HG03103 (cell line): ENCODE data around the gene PHACTR1.
A peak's percentile ranks its signal among the peaks of the same experiment; 100 is the strongest.
"Not testable (repeated sequence)": the region's sequence is repeated elsewhere in the genome, so short reads cannot be mapped to it uniquely, and the experiment has no call there.

Experiments used
- ATAC-seq: cut with Tn5 transposase; IDR thresholded peaks from one replicate; pipeline ENCODE4 v1.9.1; 2021; ENCODE audit warnings: low read depth; ENCODE audit not compliant: unreplicated experiment

Gene PHACTR1

DNA sequence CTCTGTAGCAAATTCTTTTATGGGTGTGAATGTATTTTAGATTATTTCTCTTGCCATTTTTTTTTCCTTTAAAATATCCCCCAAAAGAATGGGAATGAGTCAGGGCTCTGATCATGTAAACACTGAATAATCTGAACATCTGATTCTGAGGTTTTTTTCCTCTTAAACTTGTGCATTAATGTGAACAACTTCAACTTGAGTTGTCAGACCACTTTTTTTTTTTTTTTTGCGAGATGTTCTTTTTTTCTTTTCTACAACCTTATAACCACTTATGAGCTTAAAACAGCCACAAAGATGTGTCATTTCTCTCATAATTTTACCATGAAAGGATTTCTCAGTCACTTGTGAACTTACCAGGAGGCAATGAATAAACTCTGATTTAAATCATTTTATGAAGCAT lies 526.5 kb downstream of the PHACTR1 start:
- ATAC-seq, result no peak

DNA sequence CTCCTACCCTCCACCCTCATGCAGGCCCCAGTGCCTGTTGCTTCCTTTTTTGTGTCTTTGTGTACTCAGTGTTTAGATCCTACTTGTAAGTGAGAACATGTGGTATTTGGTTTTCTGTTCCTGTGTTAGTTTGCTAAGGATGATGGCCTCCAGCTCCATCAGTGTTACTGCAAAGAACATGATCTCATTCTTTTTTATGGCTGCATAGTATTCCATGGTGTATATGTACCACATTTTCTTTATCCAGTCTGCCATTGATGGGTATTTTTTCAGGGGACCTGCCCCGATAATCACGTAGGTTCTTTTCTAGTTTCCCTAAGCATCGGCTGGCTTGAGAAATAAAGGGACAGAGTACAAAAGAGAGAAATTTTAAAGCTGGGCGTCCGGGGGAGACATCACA lies 527.2 kb downstream of the PHACTR1 start:
- not testable (repeated sequence) for ATAC-seq

DNA sequence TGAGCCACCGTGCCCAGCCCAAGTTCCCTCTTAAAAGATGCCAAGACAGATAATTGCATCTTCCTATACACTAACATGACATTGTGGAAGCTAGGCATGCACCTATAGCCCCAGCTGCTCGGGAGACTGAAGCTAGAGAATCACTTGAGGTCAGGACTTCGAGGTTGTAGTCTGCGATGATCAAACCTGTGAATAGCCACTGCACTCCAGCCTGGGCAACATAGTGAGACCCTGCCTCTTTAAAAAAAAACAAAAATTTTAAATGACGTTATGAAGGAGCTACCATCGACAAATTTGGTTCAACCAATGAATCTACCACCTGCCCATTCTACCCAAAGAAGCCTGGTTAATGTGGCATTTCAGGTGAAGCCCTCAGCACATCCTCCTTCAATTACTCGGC lies 531.1 kb downstream of the PHACTR1 start:
- ATAC-seq, result no peak

DNA sequence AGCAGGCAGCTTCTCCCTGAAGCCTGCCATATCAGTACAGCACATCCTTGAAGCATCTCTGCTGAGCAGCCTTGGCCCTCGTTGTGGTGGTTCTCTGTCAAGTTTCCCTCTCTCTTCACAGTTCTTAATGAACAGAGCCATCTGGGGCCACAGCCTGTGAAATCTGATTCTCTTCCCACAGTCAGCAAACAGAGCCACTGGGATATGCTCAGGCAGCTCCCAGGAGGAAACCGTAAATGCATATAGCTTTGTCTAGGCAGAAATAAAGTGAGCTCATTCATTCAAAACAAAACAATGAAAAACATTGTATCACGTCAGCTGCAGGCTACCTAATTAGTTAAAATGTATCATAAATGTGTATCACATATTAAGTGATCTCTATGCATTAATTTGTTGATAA lies 531.5 kb downstream of the PHACTR1 start:
- no peak for ATAC-seq

DNA sequence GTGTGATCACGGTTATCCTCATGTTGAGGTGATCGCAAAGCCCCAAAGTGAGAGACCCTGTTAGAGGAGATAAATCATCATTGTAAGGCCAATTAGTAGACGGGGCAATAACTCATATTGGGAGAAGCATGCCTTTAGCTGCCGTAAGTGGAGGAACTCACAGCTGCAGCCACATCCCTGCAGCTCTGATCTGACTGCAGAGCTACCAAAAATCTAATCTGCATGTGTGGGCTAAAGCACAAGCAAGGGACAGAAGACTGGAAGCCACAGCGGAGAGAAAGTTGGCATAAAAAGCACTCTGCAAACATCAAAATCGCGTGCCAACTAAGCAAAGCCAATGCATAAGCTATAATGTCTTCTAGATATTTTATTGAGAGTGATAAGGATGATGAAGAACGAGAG lies 532.0 kb downstream of the PHACTR1 start:
- no peak for ATAC-seq

DNA sequence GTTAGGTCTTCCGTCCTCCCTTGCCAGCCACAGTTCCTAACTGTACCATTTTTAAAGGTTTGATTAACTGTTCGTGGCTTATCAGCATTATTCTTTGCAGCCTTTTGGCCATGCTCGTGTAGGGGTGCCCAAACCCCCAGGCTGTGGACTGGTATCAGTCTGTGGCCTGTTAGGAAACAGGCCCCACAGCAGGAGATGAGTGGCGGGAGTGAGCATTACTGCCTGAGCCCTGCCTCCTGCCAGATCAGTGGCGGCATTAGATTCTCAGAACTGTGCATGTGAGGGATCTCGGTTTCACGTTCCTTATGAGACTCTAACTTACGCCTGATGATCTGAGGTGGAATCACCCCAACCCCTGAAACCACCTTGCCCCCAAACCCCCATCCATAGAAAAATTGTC lies 532.4 kb downstream of the PHACTR1 start:
- ATAC-seq, result no peak

DNA sequence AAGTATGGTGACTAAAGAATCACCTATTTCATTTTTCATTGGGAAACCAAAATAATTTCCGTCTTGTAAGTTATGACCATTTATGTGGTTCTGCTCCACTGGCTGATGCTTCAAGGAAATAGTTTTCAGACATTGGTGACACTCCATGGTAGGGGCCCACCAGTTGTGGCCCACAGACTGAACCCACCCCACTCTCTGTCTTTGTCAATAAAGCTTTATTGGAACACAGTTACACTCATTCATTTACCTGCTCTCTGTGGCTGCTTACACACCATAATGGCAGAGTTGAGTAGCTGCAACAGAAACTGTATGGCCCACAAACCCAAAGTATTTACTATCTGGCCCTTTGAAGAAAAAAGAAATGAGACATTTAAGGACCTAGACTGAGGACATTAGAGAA lies 533.2 kb downstream of the PHACTR1 start:
- no peak for ATAC-seq

DNA sequence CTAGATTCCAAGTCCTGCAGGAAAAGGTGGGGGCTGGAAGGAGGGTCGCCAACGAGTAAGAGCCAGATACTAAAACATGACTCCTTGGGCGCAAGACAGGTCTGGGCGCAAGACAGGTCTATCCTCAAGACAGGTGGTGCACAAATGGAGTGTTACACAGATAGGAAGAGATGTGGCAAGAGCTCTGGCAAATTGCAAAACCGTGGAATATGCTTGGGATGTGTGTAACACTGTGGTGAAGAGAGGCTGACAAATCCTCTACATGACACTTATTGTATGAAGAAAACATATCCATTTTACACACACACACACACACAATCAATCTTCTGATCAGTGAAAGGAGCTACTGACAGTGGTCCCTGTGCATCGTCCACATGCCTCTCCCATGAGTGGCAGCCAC lies 534.1 kb downstream of the PHACTR1 start:
- no peak for ATAC-seq

DNA sequence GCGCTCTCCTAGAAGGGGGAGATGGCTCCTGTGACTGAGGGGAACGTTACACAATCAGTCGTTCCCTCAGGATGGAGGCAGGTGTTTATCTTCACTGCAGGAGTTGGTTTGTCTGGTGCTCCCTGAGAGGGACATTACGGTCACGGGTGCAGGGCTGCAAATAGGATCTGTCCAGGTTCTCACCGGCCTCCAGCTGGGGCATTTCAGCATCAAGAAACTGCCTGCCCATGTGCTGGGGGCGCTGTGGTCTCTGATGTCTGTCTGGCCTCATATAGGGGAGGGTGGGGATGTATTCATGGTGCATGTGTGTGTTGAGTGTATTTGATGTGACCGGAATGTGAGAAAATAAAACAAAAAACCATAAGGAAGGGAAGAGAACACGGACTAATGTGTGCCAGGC lies 534.7 kb downstream of the PHACTR1 start:
- no peak for ATAC-seq

DNA sequence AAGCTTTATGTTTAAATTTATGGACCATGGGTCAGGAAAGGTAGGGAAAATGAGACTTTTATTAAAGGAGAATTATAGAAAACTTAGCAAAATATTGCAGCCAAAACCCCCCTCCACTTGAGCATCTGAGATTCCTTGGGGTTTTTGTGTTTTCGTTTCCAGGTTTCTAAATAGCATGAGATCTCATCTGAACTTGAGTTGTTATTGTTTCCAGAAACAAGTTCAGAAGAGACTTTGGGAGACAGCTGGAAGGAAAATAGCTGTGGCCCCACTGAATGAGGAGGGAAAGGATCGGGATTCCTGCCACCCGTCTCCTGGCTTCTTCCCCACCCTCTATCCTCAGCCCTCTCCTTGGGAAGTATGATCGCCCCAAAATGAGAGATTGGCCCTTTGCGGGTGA lies 536.2 kb downstream of the PHACTR1 start:
- no peak for ATAC-seq

DNA sequence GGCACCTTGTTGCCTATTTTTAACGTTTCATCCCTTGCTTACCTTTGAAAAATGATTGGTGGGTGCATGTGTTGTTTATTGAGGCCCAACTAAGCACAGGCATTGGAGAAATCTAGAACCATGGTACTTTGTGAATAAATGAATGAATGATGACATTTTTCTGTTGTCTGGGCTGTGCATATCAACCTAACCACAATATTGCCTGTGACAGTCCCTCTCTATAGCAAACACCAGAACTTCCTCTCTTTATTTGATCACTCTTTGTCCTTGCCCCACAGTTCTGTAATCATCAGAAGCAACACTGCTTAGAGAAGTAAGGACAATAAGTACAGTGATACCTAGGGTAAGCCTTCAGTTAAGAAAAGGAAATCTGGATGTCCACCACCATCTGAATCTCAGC lies 536.7 kb downstream of the PHACTR1 start:
- no peak for ATAC-seq

DNA sequence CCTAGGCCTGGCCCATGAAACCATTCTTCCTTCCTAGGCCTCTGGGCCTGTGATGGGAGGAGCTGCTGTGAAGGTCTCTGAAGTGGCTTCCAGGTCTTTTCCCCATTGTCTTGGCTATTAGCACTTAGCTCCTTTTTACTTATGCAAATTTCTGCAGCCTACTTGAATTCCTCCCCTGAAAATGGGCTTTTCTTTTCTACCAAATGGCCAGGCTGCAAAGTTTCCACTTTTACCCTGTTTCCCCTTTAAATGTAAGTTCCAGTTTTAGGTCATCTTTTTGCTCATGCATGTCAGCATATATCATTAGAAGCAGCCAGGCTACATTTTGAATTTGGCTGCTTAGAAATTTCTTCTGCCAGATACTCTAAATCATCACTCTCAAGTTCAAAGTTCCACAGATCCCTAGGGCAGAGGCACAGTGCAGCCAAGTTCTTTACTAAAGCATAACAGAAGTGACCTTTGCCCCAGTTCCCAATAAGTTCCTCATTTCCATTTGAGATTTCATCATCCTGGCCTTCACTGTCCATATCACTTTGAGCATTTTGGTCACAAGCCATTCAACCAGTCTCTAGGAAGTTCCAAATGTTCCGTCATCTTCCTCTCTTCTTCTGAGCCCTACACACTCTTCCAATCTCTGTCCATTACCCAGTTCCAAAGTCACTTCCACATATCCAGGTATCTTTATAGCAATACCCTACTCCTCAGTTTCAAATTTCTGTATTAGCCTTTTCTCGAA lies 539.9 kb downstream of the PHACTR1 start:
- no peak for ATAC-seq

DNA sequence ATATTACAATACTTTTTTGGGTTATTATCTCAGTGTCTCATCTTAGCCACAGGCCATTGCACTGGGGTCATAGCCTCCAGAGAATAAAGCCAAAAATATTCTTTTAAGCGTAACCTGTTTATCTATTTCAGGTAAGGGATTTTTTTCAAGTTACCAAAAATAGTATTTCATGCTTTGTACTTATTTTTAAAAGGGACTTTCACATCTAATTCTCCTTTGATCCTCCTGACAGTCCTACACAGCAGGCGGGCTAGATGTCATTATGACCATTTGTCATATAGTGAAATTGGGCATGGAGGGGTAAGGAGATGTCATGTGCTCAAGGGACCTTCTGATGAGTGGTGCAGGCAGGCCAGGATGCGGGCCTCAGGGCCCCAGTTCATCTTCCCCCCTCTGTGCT lies 542.8 kb downstream of the PHACTR1 start:
- no peak for ATAC-seq

DNA sequence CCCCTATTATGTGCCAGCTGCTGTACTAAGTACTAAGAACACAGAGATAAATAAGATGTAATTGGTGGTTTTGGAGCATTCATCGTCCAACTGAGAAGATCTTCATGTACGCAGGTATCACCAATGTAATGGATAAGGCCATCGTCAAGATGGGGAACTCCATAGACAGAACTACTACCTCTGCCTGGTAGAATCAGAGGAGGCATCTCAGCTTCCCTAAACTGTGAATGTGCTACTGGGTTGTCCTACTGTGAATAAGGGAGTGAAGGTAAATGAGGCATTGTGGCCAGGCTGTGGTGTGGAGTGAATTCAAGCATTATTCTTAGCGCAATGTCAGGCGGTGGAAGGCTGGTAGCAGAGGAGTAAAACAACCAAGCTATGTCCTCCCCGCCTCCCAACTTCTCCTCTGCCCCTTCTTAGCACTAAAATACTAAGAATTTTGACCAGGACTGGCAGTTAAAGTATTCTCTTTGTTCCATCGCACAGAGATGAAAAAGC lies 543.6 kb downstream of the PHACTR1 start:
- ATAC-seq, result no peak

DNA sequence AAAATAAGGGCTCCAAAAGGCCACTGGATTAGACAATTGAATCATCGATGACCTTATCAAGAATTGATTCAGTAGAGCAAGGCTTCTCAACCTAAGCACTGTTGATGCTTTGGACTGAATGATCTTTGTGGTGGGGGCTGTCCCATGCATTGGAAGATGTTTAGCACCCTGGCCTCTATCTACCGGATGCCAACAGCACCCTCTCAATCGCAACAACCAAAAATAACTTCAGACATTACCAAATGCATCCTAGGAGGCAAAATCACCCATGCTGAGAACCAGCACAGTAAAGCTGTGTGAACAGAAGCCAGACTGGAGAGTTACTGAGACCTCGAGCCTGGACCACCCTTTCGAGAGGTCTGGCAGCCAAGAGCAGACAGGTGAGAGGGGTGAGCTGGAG lies 544.3 kb downstream of the PHACTR1 start:
- no peak for ATAC-seq

DNA sequence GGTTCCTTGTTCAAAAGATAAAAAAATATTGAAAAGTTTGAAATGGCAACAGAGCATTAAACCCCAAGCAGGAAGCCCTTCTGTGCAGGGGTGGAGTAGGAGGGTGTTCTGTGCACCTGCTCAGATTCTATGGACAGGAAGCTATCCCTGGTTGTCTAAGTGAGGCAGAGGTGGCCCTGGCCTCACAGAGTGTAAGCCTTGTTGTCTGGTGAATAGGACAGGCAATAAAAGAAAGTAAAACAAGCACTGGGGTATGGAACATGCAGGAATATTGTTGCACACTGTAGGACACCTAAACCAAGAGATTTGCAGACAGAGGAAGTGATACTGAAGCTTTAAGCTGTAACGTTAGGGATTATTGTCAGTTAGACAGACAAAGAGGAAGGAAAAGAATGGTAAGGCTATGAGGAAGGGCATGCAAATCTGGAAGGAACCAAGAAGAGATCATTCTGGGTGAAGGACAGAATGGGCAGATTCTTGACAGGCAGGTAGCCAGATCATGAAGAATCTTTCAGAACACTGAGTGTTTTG lies 545.0 kb downstream of the PHACTR1 start:
- ATAC-seq, result peak; percentile 50

DNA sequence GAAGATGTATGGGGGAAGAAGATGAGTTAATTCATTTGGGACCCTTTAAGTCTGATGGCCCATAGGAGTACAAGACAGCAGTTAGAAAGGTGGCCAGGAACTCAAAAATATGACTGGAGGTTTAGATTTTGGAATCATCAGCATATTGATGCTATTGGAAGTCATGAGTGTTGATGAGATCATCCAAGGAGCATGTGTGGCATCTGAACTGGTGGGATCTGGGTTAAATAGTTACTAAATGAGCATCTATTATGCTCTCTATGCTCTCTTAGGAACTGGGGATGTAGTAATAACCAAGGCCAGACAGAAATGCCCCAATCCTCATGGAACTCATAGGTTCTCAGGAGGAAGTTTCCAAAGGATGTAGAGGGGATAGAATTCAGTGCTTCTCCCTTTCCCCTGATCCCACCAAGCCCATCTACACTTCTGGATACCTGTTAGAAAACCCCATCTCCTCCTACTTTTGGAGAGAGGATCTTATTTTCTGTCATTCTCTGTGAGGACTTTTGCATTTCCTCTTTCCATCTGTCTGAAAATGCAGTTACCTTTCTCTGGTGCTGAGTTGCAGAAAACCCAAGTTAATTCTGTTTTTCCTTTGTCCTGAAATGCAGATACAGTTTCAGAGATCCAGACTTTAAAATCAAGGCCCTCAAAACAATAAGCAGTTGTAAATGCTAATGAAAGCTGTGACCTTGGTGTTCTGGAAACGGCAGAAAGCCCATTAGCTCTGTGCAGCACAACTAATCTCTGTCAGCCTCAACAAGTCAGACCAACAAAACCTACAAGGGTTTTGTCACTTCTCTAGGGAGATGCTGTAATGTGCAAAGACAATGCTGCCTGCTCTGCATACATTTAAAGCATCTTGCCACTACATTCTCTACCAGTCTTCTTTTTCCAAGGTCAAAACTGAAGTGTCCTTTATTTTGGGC lies 546.0 kb downstream of the PHACTR1 start:
- no peak for ATAC-seq

DNA sequence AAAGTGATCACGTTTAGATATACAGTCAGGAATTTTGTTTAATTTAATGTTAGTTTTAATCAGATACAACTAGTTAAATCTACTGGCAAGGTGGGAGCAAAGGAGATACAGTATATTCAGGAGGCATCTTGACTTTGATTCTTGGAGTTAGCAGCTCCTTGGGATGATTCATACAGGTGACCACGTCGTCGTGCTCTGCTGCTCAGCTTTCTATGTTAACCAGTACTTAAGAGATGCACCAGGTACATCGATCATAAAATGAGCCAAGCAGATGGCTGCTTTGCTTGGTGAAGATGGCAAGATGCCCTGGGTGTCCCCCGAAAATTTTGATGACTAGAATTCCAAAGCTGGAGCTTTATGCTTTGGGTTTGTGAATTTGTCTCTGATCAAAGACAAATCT lies 547.1 kb downstream of the PHACTR1 start:
- no peak for ATAC-seq

DNA sequence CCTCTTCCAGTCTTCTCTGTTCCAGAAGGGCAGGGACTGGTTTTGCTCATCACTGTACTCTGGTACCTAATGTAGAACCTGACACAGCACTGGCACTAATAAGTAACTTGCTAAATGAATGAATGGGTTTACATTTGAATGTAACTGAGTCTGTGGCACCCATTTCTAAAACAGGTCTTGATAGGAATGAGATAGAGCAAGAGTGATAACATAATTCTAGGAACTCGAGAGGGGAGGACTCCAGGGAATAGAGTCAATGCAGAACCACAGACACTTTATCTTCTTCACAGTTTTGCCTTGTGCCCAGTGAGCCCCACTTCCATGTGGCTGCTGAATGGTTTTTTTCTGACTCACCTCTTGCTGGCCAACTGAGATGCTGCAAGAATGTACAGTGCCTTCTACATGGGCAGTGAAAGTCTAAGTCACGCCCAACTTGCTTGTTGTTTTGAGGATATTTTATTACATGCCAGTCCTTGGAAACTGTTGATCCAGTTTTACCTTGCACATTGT lies 550.6 kb downstream of the PHACTR1 start:
- ATAC-seq, result no peak

DNA sequence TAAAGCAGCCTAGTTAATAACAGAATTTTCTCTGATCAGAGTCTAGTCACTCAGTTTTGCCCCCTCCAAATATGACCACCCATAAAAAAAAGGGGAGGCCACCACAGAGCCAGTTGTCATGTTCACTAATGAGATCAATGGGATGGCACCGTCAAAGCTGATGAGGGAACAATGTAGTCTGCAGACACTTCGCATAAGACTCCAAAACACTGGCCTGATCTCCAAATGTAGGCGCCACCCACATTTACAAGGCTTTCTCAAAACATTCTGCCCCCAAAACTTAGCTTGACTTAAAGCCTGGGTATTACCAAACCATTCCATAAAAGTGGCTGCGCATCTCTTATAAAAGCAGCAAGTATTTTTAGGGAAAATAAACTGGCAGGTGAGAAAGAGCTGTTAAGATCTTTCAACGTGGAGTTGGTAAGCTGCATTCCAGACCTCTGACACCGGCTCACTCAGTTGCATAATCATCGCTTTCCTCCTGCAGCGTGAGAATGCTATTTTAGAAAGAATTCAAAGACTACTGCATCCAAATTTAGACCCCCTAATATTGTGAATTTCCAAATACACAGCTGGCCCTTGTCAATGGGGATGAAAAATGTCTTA lies 552.4 kb downstream of the PHACTR1 start:
- ATAC-seq, result no peak
